Mesenchymal stem cell (in vitro differentiated cells and primary cell): ENCODE results near the gene MAST2.
"Not testable (repeated sequence)": the region's sequence is repeated elsewhere in the genome, so short reads cannot be mapped to it uniquely, and the experiment has no call there.

Source experiments
- DNase-seq: peaks from one replicate; pipeline ENCODE4 v3.0.0-alpha.2; 2013
- H2AFZ ChIP-seq: one replicate; pipeline ENCODE4 v1.6.1; 2013; ENCODE audit warnings: low read depth, mild to moderate bottlenecking, control low read depth, inconsistent platforms, low read length, moderate library complexity
- H2AK5ac ChIP-seq: 2 replicates; pipeline ENCODE4 v1.6.1; 2013; ENCODE audit warnings: low read length, moderate library complexity, mild to moderate bottlenecking, inconsistent platforms; ENCODE audit not compliant: severe bottlenecking
- H2BK120ac ChIP-seq: one replicate; pipeline ENCODE4 v1.6.1; 2013; ENCODE audit warnings: low read depth, mild to moderate bottlenecking, inconsistent platforms, low read length, moderate library complexity
- H2BK12ac ChIP-seq, 2 experiments: one replicate each; pipeline ENCODE4 v1.6.1; 2013; ENCODE audit warnings: inconsistent platforms in 2 of 2, low read length in 2 of 2, mild to moderate bottlenecking in 2 of 2, moderate library complexity in 2 of 2, control low read depth in 1 of 2
- H2BK15ac ChIP-seq: one replicate; pipeline ENCODE4 v1.6.1; 2013; ENCODE audit warnings: mild to moderate bottlenecking, low read depth, inconsistent platforms; ENCODE audit not compliant: poor library complexity, severe bottlenecking
- H2BK5ac ChIP-seq: 2 replicates; pipeline ENCODE4 v1.6.1; 2013; ENCODE audit warnings: low read depth, mild to moderate bottlenecking, low read length, control low read depth, inconsistent platforms; ENCODE audit not compliant: poor library complexity, severe bottlenecking
- H3K14ac ChIP-seq, 2 experiments: one replicate each; pipeline ENCODE4 v1.6.1; 2013; ENCODE audit warnings: inconsistent platforms in 2 of 2, low read length in 2 of 2, control low read depth in 1 of 2, mild to moderate bottlenecking in 1 of 2, moderate library complexity in 1 of 2
- H3K18ac ChIP-seq, 2 experiments: one replicate each; pipeline ENCODE4 v1.6.1; 2013; ENCODE audit warnings: inconsistent platforms in 2 of 2, low read length in 2 of 2, control low read depth in 1 of 2, low read depth in 1 of 2, mild to moderate bottlenecking in 1 of 2
- H3K23ac ChIP-seq, 2 experiments: one replicate each; pipeline ENCODE4 v1.6.1; 2013; ENCODE audit warnings: inconsistent platforms in 2 of 2, low read length in 2 of 2, mild to moderate bottlenecking in 2 of 2, moderate library complexity in 2 of 2, control low read depth in 1 of 2
- H3K27ac ChIP-seq: 2 replicates; pipeline ENCODE4 v1.5.1; 2013; ENCODE audit warnings: mild to moderate bottlenecking, moderate library complexity, low read length, control low read depth, inconsistent platforms; ENCODE audit not compliant: poor library complexity, severe bottlenecking
- H3K27me3 ChIP-seq, 2 experiments: 2 replicates each; pipeline versions ENCODE4 v1.6.1 to v1.7.0; 2013; ENCODE audit warnings: low read length in 2 of 2, mild to moderate bottlenecking in 2 of 2, moderate library complexity in 2 of 2, control low read depth in 1 of 2, inconsistent platforms in 1 of 2; ENCODE audit not compliant: control insufficient read depth in 1 of 2, insufficient read depth in 1 of 2
- H3K36me3 ChIP-seq, 2 experiments: 2 replicates each; pipeline versions ENCODE4 v1.6.1 to v1.7.0; 2013; ENCODE audit warnings: low read length in 2 of 2, control low read depth in 1 of 2, inconsistent platforms in 1 of 2, low read depth in 1 of 2, mild to moderate bottlenecking in 1 of 2; ENCODE audit not compliant: insufficient read depth in 2 of 2, control insufficient read depth in 1 of 2
- H3K4ac ChIP-seq, 2 experiments: one replicate each; pipeline ENCODE4 v1.6.1; 2013; ENCODE audit warnings: inconsistent platforms in 2 of 2, low read length in 2 of 2, mild to moderate bottlenecking in 2 of 2, moderate library complexity in 2 of 2, control low read depth in 1 of 2, low read depth in 1 of 2
- H3K4me1 ChIP-seq: 2 replicates; pipeline ENCODE4 v1.6.1; 2013; ENCODE audit warnings: low read depth, low read length, control low read depth; ENCODE audit not compliant: control insufficient read depth, insufficient read depth
- H3K4me2 ChIP-seq: 2 replicates; pipeline ENCODE4 v1.6.1; 2013; ENCODE audit warnings: low read length, mild to moderate bottlenecking, inconsistent platforms; ENCODE audit not compliant: poor library complexity, severe bottlenecking
- H3K4me3 ChIP-seq, 2 experiments: 2 replicates each; pipeline versions ENCODE4 v1.5.1 to v1.7.0; 2013; ENCODE audit warnings: low read length in 2 of 2, mild to moderate bottlenecking in 2 of 2, control low read depth in 1 of 2, low read depth in 1 of 2; ENCODE audit not compliant: insufficient read depth in 1 of 2
- H3K79me1 ChIP-seq: replicated peaks from 2 replicates; pipeline ENCODE4 v1.6.1; 2013; ENCODE audit warnings: mild to moderate bottlenecking, control low read depth, low read length, inconsistent platforms; ENCODE audit not compliant: poor library complexity, severe bottlenecking
- H3K9ac ChIP-seq: 2 replicates; pipeline ENCODE4 v1.7.0; 2013; ENCODE audit warnings: mild to moderate bottlenecking, low read length, moderate library complexity
- H3K9me3 ChIP-seq: 2 replicates; pipeline ENCODE4 v1.7.0; 2013; ENCODE audit warnings: mild to moderate bottlenecking, low read length; ENCODE audit not compliant: control insufficient read depth
- H4K8ac ChIP-seq: one replicate; pipeline ENCODE4 v1.6.1; 2013; ENCODE audit warnings: inconsistent platforms, mild to moderate bottlenecking, low read length, moderate library complexity
- H4K91ac ChIP-seq: one replicate; pipeline ENCODE4 v1.6.1; 2013; ENCODE audit warnings: mild to moderate bottlenecking, low read length, inconsistent platforms
- WGBS: methylation state at CpG from one replicate; pipeline ENCODE4 v1.1.7; 2013; ENCODE audit warnings: mixed read lengths; 5-methylcytosine and 5-hydroxymethylcytosine counted together

MAST2 gene

DNA sequence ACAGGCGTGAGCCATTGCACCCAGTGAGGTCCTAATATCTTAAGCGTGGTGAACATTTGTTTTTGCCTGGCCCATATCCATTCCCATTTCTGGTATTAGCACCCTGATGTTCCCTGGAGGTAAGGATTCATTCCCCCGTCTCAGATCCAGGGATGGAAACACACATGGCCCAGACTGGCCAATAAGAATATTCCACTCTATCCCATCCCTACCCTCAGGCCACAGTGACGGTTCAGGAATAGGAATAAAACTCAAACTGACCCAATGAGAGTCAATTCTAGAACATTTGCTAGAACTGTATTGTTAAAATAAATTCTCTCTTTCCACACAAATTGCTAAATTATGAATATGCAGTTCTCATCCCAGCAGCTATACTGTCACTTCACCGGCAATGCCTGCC lies 252.9 kb downstream of the MAST2 start:
- Histone ChIP-seq H4K8ac (no peak overlapping the region), H3K18ac (no peak overlapping the region), H2BK15ac (no peak overlapping the region), H2AK5ac (no peak overlapping the region), H4K91ac (no peak overlapping the region), H3K79me1 (peaks cover 15% of the 10 kb centered on the region), H3K4me3 (no peak overlapping the region), H3K4me2 (no peak overlapping the region), H2BK120ac (no peak overlapping the region), H3K27ac (no peak overlapping the region), H2BK5ac (no peak overlapping the region), H2AFZ (no peak overlapping the region), H3K9me3 (no peaks in the 10 kb centered on the region), H3K23ac (no peak overlapping the region), H3K9ac (no peak overlapping the region), H2BK12ac (no peak overlapping the region), H3K4ac (no peak overlapping the region), H3K4me1 (no peaks in the 10 kb centered on the region), H3K36me3 (peaks cover 17 to 18% of the 10 kb centered on the region in 2 experiments), H3K27me3 (no peaks in the 10 kb centered on the region), H3K14ac (no peak overlapping the region)
- DNase-seq: no peak
- 98% methylated on average over 5 of the region's 5 CpGs for WGBS

DNA sequence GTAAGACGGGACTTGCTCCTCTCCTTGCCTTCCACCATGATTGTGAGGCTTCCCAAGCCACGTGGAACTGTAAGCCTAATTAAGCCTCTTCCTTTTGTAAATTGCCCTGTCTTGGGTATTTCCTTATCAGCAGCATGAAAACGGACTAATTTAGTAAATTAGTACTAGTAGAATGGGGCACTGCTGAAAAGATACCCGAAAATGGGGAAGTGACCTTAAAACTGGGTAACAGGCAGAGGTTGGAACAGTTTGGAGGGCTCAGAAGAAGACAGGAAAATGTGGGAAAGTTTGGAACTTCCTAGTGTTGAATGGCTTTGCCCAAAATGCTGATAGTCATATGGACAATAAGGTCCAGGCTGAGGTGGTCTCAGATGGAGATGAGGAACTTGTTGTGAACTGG lies 253.8 kb downstream of the MAST2 start:
- H4K91ac ChIP-seq, H3K18ac ChIP-seq, H3K4me3 ChIP-seq, H3K4me2 ChIP-seq, H2BK120ac ChIP-seq, H4K8ac ChIP-seq, H2BK5ac ChIP-seq, H2BK15ac ChIP-seq, H2AFZ ChIP-seq, H2BK12ac ChIP-seq, H3K23ac ChIP-seq, H3K27ac ChIP-seq, H3K27me3 ChIP-seq, H3K14ac ChIP-seq, H3K4me1 ChIP-seq, H2AK5ac ChIP-seq, H3K9ac ChIP-seq, H3K4ac ChIP-seq, H3K9me3 ChIP-seq, DNase-seq: not testable (repeated sequence)
- Histone ChIP-seq H3K36me3 (peaks cover 17 to 24% of the 10 kb centered on the region in 2 experiments), H3K79me1 (peaks cover 17% of the 10 kb centered on the region)
- 95% methylated on average over 4 of the region's 4 CpGs for WGBS

DNA sequence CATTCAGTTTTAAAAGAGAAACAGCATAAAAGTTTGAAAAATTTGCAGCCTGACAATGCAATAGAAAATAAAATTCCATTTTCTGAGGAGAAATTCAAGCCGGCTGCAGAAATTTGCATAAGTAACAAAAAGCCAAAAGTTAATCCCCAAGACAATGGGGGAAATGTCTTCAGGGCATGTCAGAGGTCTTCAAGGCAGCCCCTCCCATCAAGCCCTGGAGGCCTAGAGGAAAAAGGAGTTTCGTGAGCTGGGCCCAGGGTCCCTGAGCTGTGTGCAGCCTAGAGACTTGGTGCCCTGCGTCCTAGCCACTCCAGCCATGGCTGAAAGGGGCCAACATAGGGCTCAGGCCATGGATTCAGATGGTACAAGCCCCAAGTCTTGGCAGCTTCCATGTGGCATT lies 254.4 kb downstream of the MAST2 start:
- no peak overlapping the region for H3K4ac ChIP-seq
- no peak overlapping the region for H2BK12ac ChIP-seq

GRCh38 chr1:46058936-46059335 lies 255.5 kb downstream of the MAST2 start:
- 93% methylated on average over 5 of the region's 5 CpGs for WGBS
- Histone ChIP-seq H3K4me2 (no peak overlapping the region), H2BK15ac (no peak overlapping the region), H2AK5ac (no peak overlapping the region), H2AFZ (no peak overlapping the region), H3K4me1 (no peaks in the 10 kb centered on the region), H3K14ac (no peak overlapping the region), H3K9me3 (no peaks in the 10 kb centered on the region), H2BK120ac (no peak overlapping the region), H4K8ac (no peak overlapping the region), H3K9ac (no peak overlapping the region), H2BK5ac (no peak overlapping the region), H3K79me1 (peaks cover 14% of the 10 kb centered on the region), H3K4me3 (no peak overlapping the region), H3K4ac (no peak overlapping the region), H3K27ac (no peak overlapping the region), H2BK12ac (no peak overlapping the region), H3K36me3 (peaks cover 15 to 17% of the 10 kb centered on the region in 2 experiments), H3K23ac (no peak overlapping the region), H3K18ac (no peak overlapping the region), H3K27me3 (no peaks in the 10 kb centered on the region), H4K91ac (no peak overlapping the region)
- DNase-seq: no peak

More for the DNA sequence above, 254.4 kb downstream of the MAST2 start:
- no peak overlapping the region for H4K91ac ChIP-seq
- H3K4me3 ChIP-seq: no peak overlapping the region
- no peak overlapping the region for H2BK120ac ChIP-seq
- no peak overlapping the region for H4K8ac ChIP-seq
- no peaks in the 10 kb centered on the region for H3K4me1 ChIP-seq
- H3K9me3 ChIP-seq: no peaks in the 10 kb centered on the region
- H2BK15ac ChIP-seq: no peak overlapping the region
- 93% methylated on average over 3 of the region's 3 CpGs for WGBS
- H2BK5ac ChIP-seq: no peak overlapping the region
- no peak overlapping the region for H3K23ac ChIP-seq
- H3K4me2 ChIP-seq: no peak overlapping the region
- H3K27me3 ChIP-seq: no peaks in the 10 kb centered on the region
- H3K79me1 ChIP-seq: peaks cover 16% of the 10 kb centered on the region
- H3K27ac ChIP-seq: no peak overlapping the region
- no peak overlapping the region for H3K14ac ChIP-seq
- H3K18ac ChIP-seq: no peak overlapping the region
- DNase-seq: no peak
- no peak overlapping the region for H2AFZ ChIP-seq
- no peak overlapping the region for H2AK5ac ChIP-seq
- peaks cover 17 to 24% of the 10 kb centered on the region in 2 experiments for H3K36me3 ChIP-seq
- no peak overlapping the region for H3K9ac ChIP-seq
